ENCODE results near the gene CCDC27. TPM values are rescaled to one million over a fixed set of nuclear protein-coding genes. Genes with fewer than 3 reads are reported as not detected.

Gene CCDC27
- total and polyA plus RNA-seq, 2 of the 8 experiments (the other 6 are each of a cell fraction or from before 2014, with no cell fraction given), result 0.15 TPM; not detected in 1

DNA sequence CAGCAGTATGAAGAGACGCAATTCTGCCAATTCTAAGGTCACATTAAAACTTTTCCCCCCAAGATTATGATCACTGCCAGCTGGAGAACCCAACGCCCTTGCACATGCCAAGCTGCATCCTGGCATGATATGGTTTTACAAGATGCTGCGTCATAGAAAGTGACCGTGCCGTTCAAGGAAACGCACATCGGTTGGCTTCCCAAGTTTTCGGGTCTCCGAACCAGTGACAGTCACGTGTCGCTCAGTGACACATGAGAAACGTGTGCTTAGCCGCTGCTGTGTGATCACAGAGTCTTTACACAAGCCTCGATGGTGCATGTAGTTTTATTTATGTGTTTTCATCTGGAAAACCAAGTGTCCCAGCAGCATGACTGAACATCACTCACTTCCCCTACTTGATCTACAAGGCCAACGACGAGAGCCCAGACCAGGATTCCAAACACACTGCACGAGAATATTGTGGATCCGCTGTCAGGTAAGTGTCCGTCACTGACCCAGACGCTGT, 27.7 kb downstream of the CCDC27 start (continued):
- TF ChIP-seq, protein P1, sequence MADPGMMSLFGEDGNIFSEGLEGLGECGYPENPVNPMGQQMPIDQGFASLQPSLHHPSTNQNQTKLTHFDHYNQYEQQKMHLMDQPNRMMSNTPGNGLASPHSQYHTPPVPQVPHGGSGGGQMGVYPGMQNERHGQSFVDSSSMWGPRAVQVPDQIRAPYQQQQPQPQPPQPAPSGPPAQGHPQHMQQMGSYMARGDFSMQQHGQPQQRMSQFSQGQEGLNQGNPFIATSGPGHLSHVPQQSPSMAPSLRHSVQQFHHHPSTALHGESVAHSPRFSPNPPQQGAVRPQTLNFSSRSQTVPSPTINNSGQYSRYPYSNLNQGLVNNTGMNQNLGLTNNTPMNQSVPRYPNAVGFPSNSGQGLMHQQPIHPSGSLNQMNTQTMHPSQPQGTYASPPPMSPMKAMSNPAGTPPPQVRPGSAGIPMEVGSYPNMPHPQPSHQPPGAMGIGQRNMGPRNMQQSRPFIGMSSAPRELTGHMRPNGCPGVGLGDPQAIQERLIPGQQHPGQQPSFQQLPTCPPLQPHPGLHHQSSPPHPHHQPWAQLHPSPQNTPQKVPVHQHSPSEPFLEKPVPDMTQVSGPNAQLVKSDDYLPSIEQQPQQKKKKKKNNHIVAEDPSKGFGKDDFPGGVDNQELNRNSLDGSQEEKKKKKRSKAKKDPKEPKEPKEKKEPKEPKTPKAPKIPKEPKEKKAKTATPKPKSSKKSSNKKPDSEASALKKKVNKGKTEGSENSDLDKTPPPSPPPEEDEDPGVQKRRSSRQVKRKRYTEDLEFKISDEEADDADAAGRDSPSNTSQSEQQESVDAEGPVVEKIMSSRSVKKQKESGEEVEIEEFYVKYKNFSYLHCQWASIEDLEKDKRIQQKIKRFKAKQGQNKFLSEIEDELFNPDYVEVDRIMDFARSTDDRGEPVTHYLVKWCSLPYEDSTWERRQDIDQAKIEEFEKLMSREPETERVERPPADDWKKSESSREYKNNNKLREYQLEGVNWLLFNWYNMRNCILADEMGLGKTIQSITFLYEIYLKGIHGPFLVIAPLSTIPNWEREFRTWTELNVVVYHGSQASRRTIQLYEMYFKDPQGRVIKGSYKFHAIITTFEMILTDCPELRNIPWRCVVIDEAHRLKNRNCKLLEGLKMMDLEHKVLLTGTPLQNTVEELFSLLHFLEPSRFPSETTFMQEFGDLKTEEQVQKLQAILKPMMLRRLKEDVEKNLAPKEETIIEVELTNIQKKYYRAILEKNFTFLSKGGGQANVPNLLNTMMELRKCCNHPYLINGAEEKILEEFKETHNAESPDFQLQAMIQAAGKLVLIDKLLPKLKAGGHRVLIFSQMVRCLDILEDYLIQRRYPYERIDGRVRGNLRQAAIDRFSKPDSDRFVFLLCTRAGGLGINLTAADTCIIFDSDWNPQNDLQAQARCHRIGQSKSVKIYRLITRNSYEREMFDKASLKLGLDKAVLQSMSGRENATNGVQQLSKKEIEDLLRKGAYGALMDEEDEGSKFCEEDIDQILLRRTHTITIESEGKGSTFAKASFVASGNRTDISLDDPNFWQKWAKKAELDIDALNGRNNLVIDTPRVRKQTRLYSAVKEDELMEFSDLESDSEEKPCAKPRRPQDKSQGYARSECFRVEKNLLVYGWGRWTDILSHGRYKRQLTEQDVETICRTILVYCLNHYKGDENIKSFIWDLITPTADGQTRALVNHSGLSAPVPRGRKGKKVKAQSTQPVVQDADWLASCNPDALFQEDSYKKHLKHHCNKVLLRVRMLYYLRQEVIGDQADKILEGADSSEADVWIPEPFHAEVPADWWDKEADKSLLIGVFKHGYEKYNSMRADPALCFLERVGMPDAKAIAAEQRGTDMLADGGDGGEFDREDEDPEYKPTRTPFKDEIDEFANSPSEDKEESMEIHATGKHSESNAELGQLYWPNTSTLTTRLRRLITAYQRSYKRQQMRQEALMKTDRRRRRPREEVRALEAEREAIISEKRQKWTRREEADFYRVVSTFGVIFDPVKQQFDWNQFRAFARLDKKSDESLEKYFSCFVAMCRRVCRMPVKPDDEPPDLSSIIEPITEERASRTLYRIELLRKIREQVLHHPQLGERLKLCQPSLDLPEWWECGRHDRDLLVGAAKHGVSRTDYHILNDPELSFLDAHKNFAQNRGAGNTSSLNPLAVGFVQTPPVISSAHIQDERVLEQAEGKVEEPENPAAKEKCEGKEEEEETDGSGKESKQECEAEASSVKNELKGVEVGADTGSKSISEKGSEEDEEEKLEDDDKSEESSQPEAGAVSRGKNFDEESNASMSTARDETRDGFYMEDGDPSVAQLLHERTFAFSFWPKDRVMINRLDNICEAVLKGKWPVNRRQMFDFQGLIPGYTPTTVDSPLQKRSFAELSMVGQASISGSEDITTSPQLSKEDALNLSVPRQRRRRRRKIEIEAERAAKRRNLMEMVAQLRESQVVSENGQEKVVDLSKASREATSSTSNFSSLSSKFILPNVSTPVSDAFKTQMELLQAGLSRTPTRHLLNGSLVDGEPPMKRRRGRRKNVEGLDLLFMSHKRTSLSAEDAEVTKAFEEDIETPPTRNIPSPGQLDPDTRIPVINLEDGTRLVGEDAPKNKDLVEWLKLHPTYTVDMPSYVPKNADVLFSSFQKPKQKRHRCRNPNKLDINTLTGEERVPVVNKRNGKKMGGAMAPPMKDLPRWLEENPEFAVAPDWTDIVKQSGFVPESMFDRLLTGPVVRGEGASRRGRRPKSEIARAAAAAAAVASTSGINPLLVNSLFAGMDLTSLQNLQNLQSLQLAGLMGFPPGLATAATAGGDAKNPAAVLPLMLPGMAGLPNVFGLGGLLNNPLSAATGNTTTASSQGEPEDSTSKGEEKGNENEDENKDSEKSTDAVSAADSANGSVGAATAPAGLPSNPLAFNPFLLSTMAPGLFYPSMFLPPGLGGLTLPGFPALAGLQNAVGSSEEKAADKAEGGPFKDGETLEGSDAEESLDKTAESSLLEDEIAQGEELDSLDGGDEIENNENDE (IDR thresholded peaks at IDR 0.05; ENCODE audit: insufficient replicate concordance, low read length), result no peak
- no peak for TF ChIP-seq ASH2L (IDR thresholded peaks at IDR 0.05; ENCODE audit: low read length)
- no peak for TF ChIP-seq CBX8 (IDR thresholded peaks at IDR 0.05; ENCODE audit: borderline replicate concordance, low read depth, low read length)
- TF ChIP-seq PHF8 (conservative IDR thresholded peaks at IDR 0.05; ENCODE audit: low read depth, low read length), result no peak
- TF ChIP-seq YY1 (IDR thresholded peaks at IDR 0.05; ENCODE audit: low read depth, low read length), result no peak
- no peak for TF ChIP-seq MAX (IDR thresholded peaks at IDR 0.05)
- TF ChIP-seq KDM5A (IDR thresholded peaks at IDR 0.05; ENCODE audit: low read length), result no peak
- no peak for TF ChIP-seq EGR1 (IDR thresholded peaks at IDR 0.05; ENCODE audit: borderline replicate concordance, low read depth, low read length)
- TF ChIP-seq RNF2 (IDR thresholded peaks at IDR 0.05; ENCODE audit: borderline replicate concordance, low read depth, low read length, missing control alignments, poor library complexity, severe bottlenecking), result no peak
- TF ChIP-seq, protein P2, sequence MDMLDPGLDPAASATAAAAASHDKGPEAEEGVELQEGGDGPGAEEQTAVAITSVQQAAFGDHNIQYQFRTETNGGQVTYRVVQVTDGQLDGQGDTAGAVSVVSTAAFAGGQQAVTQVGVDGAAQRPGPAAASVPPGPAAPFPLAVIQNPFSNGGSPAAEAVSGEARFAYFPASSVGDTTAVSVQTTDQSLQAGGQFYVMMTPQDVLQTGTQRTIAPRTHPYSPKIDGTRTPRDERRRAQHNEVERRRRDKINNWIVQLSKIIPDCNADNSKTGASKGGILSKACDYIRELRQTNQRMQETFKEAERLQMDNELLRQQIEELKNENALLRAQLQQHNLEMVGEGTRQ (IDR thresholded peaks at IDR 0.05; ENCODE audit: low read length), result no peak

All from H1 (cell line).